B cell (primary cell): Measurements from ENCODE around the gene MLXIP. TPM values are rescaled to one million over a fixed set of nuclear protein-coding genes. Genes with fewer than 3 reads are reported as not detected.

Experiments
- ATAC-seq: fragments of 200-7000 bp; cut with Tn5 transposase; one replicate; pipeline ENCODE4 v1.10.0; 2021; ENCODE audit warnings: low read depth, mild to moderate bottlenecking, moderate number of reproducible peaks, moderate library complexity
- CTCF ChIA-PET: fragments of 350-600 bp; sonication (Branson Sonifier 250); formaldehyde crosslinking; loops from one replicate; lab custom pipeline; 2021; ENCODE audit warnings: antibody characterized with exemption, inconsistent platforms; lab: Charles Lee
- POLR2A ChIA-PET: fragments of 350-600 bp; sonication (Branson Sonifier 250); formaldehyde crosslinking; loops from one replicate; lab custom pipeline; 2021; ENCODE audit warnings: antibody characterized with exemption; lab: Charles Lee
- DNase-seq: peaks from one replicate; pipeline ENCODE4 v3.0.0; 2013
- H2AFZ ChIP-seq: 2 replicates; pipeline ENCODE4 v1.6.1; 2012; ENCODE audit warnings: mild to moderate bottlenecking, low read depth, low read length; ENCODE audit not compliant: insufficient read depth, poor library complexity, severe bottlenecking
- H3K27ac ChIP-seq, 2 donors: 1 replicate in 1 of 2; 2 replicates in 1 of 2; pipeline ENCODE4 v1.5.1; 2012 to 2013; ENCODE audit warnings: low read length in 2 of 2, mild to moderate bottlenecking in 2 of 2, moderate library complexity in 1 of 2
- H3K27me3 ChIP-seq, 4 experiments: fragments of 200-600 bp in 1 of 4; sonication (generic) in 1 of 4; replicated peaks in 1 of 4; 1 replicate in 2 of 4; 2 replicates in 2 of 4; pipeline versions ENCODE4 v1.6.1 to v1.7.0; 2013 to 2016; ENCODE audit warnings: low read length in 3 of 4, mild to moderate bottlenecking in 2 of 4, mixed read lengths in 1 of 4, moderate library complexity in 1 of 4; ENCODE audit not compliant: insufficient read depth in 4 of 4, control insufficient read depth in 3 of 4; ENCODE audit errors: control extremely low read depth in 1 of 4
- H3K36me3 ChIP-seq, 2 experiments: replicated peaks in 1 of 2; 1 replicate in 1 of 2; 2 replicates in 1 of 2; pipeline versions ENCODE4 v1.6.1 to v1.7.1; 2013; ENCODE audit warnings: low read length in 1 of 2; ENCODE audit not compliant: insufficient read depth in 2 of 2, control insufficient read depth in 1 of 2; ENCODE audit errors: control extremely low read depth in 1 of 2, extremely low read depth in 1 of 2
- H3K4me1 ChIP-seq, 2 donors: fragments of 200-600 bp in 1 of 2; sonication (generic) in 1 of 2; 1 replicate in 1 of 2; 2 replicates in 1 of 2; pipeline versions ENCODE4 v1.5.1 to v1.6.1; 2013 to 2017; ENCODE audit warnings: low read length in 2 of 2; ENCODE audit not compliant: control insufficient read depth in 2 of 2, insufficient read depth in 2 of 2
- H3K4me2 ChIP-seq: replicated peaks from 2 replicates; pipeline ENCODE3; 2012; ENCODE audit warnings: mild to moderate bottlenecking, low read depth, low read length; ENCODE audit not compliant: poor library complexity, severe bottlenecking
- H3K4me3 ChIP-seq, 5 experiments: fragments of 200-600 bp in 1 of 5; sonication (generic) in 1 of 5; 1 replicate in 3 of 5; 2 replicates in 2 of 5; pipeline versions ENCODE4 v1.5.1 to v1.7.0; 2011 to 2016; ENCODE audit warnings: low read length in 4 of 5, mild to moderate bottlenecking in 4 of 5, low read depth in 2 of 5, control low read depth in 1 of 5, moderate library complexity in 1 of 5; ENCODE audit not compliant: insufficient read depth in 1 of 5; ENCODE audit errors: control extremely low read depth in 1 of 5, extremely low read depth in 1 of 5
- H3K79me2 ChIP-seq: fragments of 200-600 bp; sonication (generic); one replicate; pipeline ENCODE4 v1.6.0; 2016; ENCODE audit warnings: low read length; ENCODE audit not compliant: control insufficient read depth, insufficient read depth
- H3K9ac ChIP-seq: fragments of 200-600 bp; sonication (generic); 2 replicates; pipeline ENCODE4 v1.6.1; 2017; ENCODE audit warnings: mild to moderate bottlenecking, low read length, moderate library complexity
- H3K9me3 ChIP-seq, 3 donors: one replicate each; pipeline versions ENCODE4 v1.6.1 to v1.7.1; 2013; ENCODE audit warnings: low read length in 2 of 3; ENCODE audit not compliant: control insufficient read depth in 2 of 3, insufficient read depth in 1 of 3; ENCODE audit errors: control extremely low read depth in 1 of 3
- H4K20me1 ChIP-seq: 2 replicates; pipeline ENCODE4 v1.6.0; 2012; ENCODE audit warnings: mild to moderate bottlenecking, low read length; ENCODE audit not compliant: insufficient read depth, control insufficient read depth, poor library complexity, severe bottlenecking
- H3K27ac Mint-ChIP-seq: one replicate; pipeline ENCODE4 v1.8.0; 2021; ENCODE audit warnings: mixed read lengths
- H3K27me3 Mint-ChIP-seq: one replicate; pipeline ENCODE4 v1.8.0; 2021; ENCODE audit warnings: mixed read lengths
- H3K4me1 Mint-ChIP-seq: one replicate; pipeline ENCODE4 v1.8.0; 2021; ENCODE audit warnings: mixed read lengths
- H3K4me3 Mint-ChIP-seq: one replicate; pipeline ENCODE4 v1.8.0; 2021; ENCODE audit warnings: mixed read lengths
- H3K9me3 Mint-ChIP-seq: one replicate; pipeline ENCODE4 v1.8.0; 2022; ENCODE audit warnings: mixed read lengths; ENCODE audit not compliant: insufficient read depth
- EZH2 ChIP-seq: IDR thresholded peaks from 2 replicates; pipeline ENCODE4 v1.6.1; 2012; ENCODE audit warnings: borderline replicate concordance, low read depth, mild to moderate bottlenecking, moderate library complexity, low read length; ENCODE audit not compliant: insufficient read depth, poor library complexity, severe bottlenecking
- WGBS: methylation state at CpG from one replicate; pipeline ENCODE4 v1.1.5; 2013; ENCODE audit warnings: missing lambda C conversion rate; ENCODE audit not compliant: insufficient coverage; 5-methylcytosine and 5-hydroxymethylcytosine counted together
- intact Hi-C: fragments of 100-400 bp; cut with micrococcal nuclease; formaldehyde crosslinking; loops from one replicate; pipeline ENCODE4 v1.10.0; 2022
- polyA plus RNA-seq: library from polyadenylated mRNA; depleted of rRNA; stranded (reverse); fragments of >200 nt; gene quantifications from 2 replicates; pipeline ENCODE4 v1.2.3, GENCODE V29; 2012
- total RNA-seq, 2 donors: library from RNA; stranded (reverse); fragments of 120-200 nt in 1 of 2; gene quantifications; 1 replicate in 1 of 2; 2 replicates in 1 of 2; pipeline versions ENCODE4 v1.2.3 to v1.2.4, GENCODE V29; 2013 to 2022
- TF ChIP-seq, protein P1 (sequence below): fragments of 200-600 bp; IDR thresholded peaks from one replicate; pipeline ENCODE4 v1.8.0; 2022; ENCODE audit warnings: antibody characterized with exemption, mild to moderate bottlenecking

MLXIP gene
- total and polyA plus RNA-seq, 2 donors (not counting 1 experiment from before 2014, with no cell fraction given), result 28.1 to 91.2 TPM

DNA sequence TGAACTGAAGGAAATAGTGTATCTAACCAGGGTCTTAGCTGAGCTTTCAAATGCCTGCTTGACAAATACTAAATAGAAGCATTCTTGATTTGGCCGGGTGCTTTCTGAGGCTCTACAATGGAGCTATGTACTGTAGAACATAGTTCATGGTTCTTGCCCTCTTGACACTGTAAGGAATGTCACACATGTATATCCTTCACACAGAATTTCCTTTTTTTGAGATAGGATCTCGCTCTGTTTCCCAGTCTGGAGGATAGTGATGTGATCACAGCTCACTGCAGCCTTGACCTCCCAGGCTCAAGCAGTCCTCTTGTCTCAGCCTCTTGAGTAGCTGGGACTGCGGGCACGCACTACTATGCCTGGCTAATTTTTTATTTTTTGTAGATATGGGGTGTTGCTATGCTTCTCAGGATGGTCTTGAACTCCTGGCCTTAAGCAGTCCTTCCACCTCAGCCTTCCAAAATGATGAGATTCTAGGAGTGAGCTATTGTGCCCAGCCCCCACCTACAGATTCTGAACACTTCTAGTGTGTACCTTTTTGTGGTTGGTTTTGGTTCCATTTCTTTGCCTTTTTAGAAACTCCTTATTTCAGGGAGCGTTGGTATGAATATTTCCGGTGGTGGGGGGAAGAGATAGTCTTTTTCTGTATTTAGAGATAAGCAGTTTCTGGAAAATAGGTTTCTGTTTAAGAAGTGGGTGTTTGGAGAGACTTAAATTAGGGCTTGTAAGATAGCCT is 4.2 kb downstream of the MLXIP start:
- Mint-ChIP-seq H3K9me3 (no peaks in the 10 kb centered on the region), H3K27ac (peak overlapping the region; percentile 89), H3K4me3 (peak overlapping the region; percentile 92), H3K27me3 (no peaks in the 10 kb centered on the region), H3K4me1 (peaks cover 72% of the 10 kb centered on the region)
- ATAC-seq (no peak), DNase-seq (no peak)
- H3K4me2 ChIP-seq, result peak overlapping the region; percentile 81
- no peak overlapping the region for H2AFZ ChIP-seq
- H4K20me1 ChIP-seq, result peaks cover 45% of the 10 kb centered on the region
- H3K9ac ChIP-seq, result no peak overlapping the region
- WGBS, result 25% methylated on average over 4 of the region's 6 CpGs
- POLR2A ChIA-PET, result interaction anchor here (0.6 to 3.4 kb wide), 3 partner anchors 13 to 1435 kb away, joined by 3 to 23 read pairs (median 4); no protein-coding TSS in a partner anchor
- TF ChIP-seq, protein P1, sequence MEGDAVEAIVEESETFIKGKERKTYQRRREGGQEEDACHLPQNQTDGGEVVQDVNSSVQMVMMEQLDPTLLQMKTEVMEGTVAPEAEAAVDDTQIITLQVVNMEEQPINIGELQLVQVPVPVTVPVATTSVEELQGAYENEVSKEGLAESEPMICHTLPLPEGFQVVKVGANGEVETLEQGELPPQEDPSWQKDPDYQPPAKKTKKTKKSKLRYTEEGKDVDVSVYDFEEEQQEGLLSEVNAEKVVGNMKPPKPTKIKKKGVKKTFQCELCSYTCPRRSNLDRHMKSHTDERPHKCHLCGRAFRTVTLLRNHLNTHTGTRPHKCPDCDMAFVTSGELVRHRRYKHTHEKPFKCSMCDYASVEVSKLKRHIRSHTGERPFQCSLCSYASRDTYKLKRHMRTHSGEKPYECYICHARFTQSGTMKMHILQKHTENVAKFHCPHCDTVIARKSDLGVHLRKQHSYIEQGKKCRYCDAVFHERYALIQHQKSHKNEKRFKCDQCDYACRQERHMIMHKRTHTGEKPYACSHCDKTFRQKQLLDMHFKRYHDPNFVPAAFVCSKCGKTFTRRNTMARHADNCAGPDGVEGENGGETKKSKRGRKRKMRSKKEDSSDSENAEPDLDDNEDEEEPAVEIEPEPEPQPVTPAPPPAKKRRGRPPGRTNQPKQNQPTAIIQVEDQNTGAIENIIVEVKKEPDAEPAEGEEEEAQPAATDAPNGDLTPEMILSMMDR, result no peak
- TF ChIP-seq EZH2, result no peak
- intact Hi-C loops, result loop anchor here (1.0 to 5.0 kb wide), 3 partner anchors 40 to 280 kb away; partner anchors contain the start of genes CFAP251 and SETD1B
- H3K9me3 ChIP-seq, result no peaks in the 10 kb centered on the region
- H3K79me2 ChIP-seq, result peaks cover 91% of the 10 kb centered on the region
- CTCF ChIA-PET, result interaction anchor here (1.1 to 5.9 kb wide), 6 partner anchors 14 to 49 kb away, joined by 3 to 58 read pairs (median 11); no protein-coding TSS in a partner anchor
- H3K36me3 ChIP-seq, result peaks cover 0 to 14% of the 10 kb centered on the region in 2 experiments
- H3K27ac ChIP-seq, result peak overlapping the region in 1 of 2 donors; percentile 74
- peak overlapping the region in 1 of 5 experiments; percentile 29 for H3K4me3 ChIP-seq
- H3K4me1 ChIP-seq, result peaks cover 43 to 75% of the 10 kb centered on the region in 2 donors
- no peaks in the 10 kb centered on the region for H3K27me3 ChIP-seq
